GM10248 (cell line): ENCODE data around the gene IL17RB.

ENCODE experiments used
- CTCF ChIA-PET: fragments of 300-600 bp; sonication (Branson Sonifier 250); formaldehyde crosslinking; extraction: SDS; loops from one replicate; lab custom pipeline; 2021; ENCODE audit warnings: antibody characterized with exemption; lab: Yijun Ruan, JAX
- POLR2A ChIA-PET: fragments of 350-650 bp; sonication (Branson Sonifier 250); formaldehyde crosslinking; extraction: SDS; loops from one replicate; lab custom pipeline; 2020; ENCODE audit warnings: antibody characterized with exemption; lab: Yijun Ruan, JAX
- DNase-seq: peaks from one replicate; pipeline ENCODE4 v3.0.0; 2012; ENCODE audit errors: extremely low spot score
- TF ChIP-seq, protein P1 (sequence below): IDR thresholded peaks from 2 replicates; pipeline ENCODE4 v1.5.1; 2012; ENCODE audit warnings: mild to moderate bottlenecking, low read depth; ENCODE audit errors: extremely low read depth, missing control alignments, control extremely low read depth

The IL17RB gene

DNA sequence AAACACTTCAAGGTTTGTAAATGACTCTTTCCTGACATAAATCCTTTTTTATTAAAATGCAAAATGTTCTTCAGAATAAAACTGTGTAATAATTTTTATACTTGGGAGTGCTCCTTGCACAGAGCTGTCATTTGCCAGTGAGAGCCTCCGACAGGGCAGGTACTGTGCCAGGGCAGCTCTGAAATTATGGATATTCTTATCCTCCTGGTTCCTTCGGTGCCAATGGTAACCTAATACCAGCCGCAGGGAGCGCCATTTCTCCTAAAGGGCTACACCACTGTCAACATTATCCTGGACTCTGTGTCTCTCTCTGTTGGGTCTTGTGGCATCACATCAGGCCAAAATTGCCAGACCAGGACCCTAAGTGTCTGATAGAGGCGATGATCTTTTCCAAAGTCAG is 33.1 kb upstream of the IL17RB start:
- ChIA-PET CTCF (no interaction called here), POLR2A (no interaction called here)
- no peak for DNase-seq
- TF ChIP-seq, protein P1, sequence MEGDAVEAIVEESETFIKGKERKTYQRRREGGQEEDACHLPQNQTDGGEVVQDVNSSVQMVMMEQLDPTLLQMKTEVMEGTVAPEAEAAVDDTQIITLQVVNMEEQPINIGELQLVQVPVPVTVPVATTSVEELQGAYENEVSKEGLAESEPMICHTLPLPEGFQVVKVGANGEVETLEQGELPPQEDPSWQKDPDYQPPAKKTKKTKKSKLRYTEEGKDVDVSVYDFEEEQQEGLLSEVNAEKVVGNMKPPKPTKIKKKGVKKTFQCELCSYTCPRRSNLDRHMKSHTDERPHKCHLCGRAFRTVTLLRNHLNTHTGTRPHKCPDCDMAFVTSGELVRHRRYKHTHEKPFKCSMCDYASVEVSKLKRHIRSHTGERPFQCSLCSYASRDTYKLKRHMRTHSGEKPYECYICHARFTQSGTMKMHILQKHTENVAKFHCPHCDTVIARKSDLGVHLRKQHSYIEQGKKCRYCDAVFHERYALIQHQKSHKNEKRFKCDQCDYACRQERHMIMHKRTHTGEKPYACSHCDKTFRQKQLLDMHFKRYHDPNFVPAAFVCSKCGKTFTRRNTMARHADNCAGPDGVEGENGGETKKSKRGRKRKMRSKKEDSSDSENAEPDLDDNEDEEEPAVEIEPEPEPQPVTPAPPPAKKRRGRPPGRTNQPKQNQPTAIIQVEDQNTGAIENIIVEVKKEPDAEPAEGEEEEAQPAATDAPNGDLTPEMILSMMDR: no peak

DNA sequence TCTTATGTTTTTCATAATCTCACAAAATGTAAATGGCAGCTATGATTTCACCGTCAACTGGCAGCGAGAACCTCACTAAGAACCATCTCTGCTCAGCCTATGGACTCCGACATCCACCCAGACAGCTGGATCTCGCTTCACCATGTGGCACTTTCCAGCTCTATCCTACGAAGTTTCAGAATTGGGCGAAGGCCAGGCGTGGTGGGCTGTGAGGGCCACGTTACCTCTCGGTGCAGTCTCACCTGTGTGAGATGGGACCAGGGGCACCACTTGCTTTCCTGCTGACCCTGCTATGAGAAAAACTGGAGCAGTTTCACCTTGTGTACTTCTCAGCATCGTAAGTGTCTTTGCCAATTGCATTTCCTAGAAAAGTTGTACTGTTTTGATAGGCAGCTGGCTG is 32.5 kb upstream of the IL17RB start:
- TF ChIP-seq, protein P1: no peak
- DNase-seq: no peak
- CTCF ChIA-PET: no interaction called here
- POLR2A ChIA-PET: no interaction called here

DNA sequence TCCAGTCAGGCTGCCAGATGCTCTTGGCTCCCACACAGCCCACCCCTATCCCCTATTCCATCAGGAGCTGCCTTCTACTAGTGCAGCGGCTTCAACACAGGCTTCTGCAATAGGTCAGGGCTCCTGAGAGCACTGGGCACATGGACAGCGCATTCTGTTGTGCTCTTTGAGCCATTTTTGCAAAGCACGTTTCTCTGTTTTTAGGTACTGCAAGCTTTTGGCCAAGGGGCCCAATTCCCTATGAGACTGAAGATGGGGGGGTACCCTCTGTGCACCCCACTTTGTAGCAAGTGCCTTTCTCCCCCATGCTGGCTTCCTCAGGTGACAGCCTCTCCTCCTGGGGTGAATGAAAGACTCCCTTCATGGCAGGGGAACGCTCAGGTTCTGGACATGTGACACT is 31.3 kb upstream of the IL17RB start:
- POLR2A ChIA-PET: no interaction called here
- no peak for DNase-seq
- TF ChIP-seq, protein P1: no peak
- CTCF ChIA-PET: no interaction called here

DNA sequence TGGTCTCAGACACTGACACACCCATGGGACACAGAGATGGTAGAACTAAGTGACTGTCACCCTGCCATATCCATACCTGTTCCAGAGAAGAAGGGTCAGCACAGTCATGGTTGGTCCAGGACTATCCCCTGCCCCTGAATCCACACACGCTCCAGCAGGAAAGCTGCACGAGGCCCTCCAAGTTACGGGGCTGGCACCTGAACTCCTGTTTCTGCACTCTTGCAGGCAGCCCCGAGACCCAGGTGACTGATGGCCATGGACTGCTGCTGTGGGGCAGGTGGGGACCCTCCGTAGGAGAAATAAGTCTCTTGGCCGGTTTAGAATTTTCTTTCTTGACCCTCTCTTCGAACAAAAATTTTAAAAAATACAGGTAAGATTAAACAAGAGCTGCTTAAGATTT is 30.7 kb upstream of the IL17RB start:
- TF ChIP-seq, protein P1: no peak
- ChIA-PET CTCF (interaction anchor here (0.9 kb wide), 1 partner anchor 21 kb away, joined by 3 read pairs; no protein-coding TSS in a partner anchor), POLR2A (no interaction called here)
- no peak for DNase-seq

DNA sequence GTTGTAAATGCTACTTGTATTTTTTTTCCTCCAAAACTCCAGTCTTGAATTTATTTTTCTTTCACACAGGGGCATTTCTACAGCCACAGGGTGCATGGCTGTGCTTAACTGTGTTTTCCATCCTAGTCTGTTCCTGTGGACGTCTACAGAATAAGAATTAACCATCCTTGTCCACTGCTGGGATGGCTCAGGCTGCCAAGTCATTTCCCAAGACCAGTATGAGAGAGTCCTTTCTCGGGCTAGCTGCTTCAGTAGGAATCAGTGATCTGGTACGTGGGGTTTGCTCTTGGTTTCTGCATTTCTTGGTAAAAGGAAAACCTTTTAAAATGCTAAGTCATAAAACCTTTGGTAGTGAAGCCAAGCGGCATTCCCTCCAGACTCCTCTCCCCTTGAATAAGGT is 29.9 kb upstream of the IL17RB start:
- DNase-seq: no peak
- ChIA-PET POLR2A (no interaction called here), CTCF (interaction anchor here (0.9 kb wide), 1 partner anchor 20 kb away, joined by 3 read pairs; no protein-coding TSS in a partner anchor)
- TF ChIP-seq, protein P1: no peak

DNA sequence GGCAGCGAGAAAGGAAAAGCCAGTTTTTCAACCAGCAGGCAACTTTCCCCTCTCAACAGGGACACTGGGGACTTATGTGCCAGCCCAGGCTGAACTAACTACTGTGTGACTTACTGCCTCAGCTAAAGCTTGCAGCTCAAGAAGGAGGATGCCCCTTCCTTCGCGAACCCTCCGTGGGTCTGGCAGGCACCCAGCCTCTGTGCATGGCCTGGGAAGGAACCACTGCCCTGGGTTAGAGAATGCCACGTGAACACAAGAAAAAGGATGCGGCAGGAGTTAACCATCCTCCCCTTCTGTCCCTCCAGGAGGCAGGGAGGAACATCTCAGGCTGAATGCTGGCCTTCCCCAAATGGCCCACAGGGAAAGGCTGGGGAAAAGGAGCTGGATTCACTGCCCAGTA is 29.2 kb upstream of the IL17RB start:
- POLR2A ChIA-PET: no interaction called here
- DNase-seq: no peak
- TF ChIP-seq, protein P1: no peak
- CTCF ChIA-PET: no interaction called here

DNA sequence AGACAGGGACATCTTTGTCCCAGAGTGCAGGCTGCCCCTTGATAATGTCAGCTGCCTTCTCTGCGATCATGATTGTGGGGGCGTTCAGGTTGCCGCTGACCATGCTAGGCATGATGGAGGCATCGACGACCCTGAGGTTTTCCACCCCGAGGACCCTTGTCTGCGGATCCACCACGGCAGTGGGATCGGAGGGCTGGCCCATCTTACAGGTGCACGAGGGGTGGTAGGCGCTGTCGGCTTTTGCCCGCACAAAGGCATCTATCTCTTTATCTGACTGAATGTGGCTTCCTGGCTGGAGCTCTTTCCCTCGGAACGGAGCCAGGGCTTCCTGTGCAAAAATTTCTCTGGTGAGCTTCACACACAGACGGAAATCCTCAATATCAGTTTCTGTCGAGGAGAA is 28.6 kb upstream of the IL17RB start:
- POLR2A ChIA-PET: no interaction called here
- CTCF ChIA-PET: no interaction called here
- TF ChIP-seq, protein P1: no peak
- DNase-seq: no peak
